Ecto neural progenitor cell (in vitro differentiated cells): ENCODE measurements around the gene INPP4B.
"Not testable (repeated sequence)": the region's sequence is repeated elsewhere in the genome, so short reads cannot be mapped to it uniquely, and the experiment has no call there.

Experiments used
- DNase-seq: peaks from one replicate; pipeline ENCODE4 v3.0.0-alpha.2; 2018; ENCODE audit warnings: low spot score

INPP4B gene

GRCh38 chr4:142540483-142540804 lies 305.7 kb downstream of the INPP4B start:
- no peak for DNase-seq

- no peak for DNase-seq
Observed at GRCh38 chr4:142539796-142540482, 306.2 kb downstream of the INPP4B start.

GRCh38 chr4:142535009-142535408 lies 311.1 kb downstream of the INPP4B start:
- no peak for DNase-seq

GRCh38 chr4:142532054-142532453 lies 314.0 kb downstream of the INPP4B start:
- DNase-seq, result no peak

- no peak for DNase-seq
Observed at GRCh38 chr4:142530728-142531127, 315.4 kb downstream of the INPP4B start.

GRCh38 chr4:142528433-142528832 lies 317.7 kb downstream of the INPP4B start:
- DNase-seq, result no peak

GRCh38 chr4:142523111-142523510 lies 323.0 kb downstream of the INPP4B start:
- DNase-seq, result no peak

GRCh38 chr4:142519342-142519741 lies 326.8 kb downstream of the INPP4B start:
- DNase-seq, result no peak

GRCh38 chr4:142516686-142517526 lies 329.2 kb downstream of the INPP4B start:
- DNase-seq, result no peak

GRCh38 chr4:142512161-142512560 lies 333.9 kb downstream of the INPP4B start:
- no peak for DNase-seq

- no peak for DNase-seq
Observed at GRCh38 chr4:142509881-142510280, 336.2 kb downstream of the INPP4B start.

- DNase-seq, result not testable (repeated sequence)
Observed at GRCh38 chr4:142509381-142509780, 336.7 kb downstream of the INPP4B start.

GRCh38 chr4:142500966-142501365 lies 345.1 kb downstream of the INPP4B start:
- DNase-seq, result no peak

- no peak for DNase-seq
Observed at GRCh38 chr4:142497606-142498005, 348.5 kb downstream of the INPP4B start.

GRCh38 chr4:142493255-142494110 lies 352.6 kb downstream of the INPP4B start:
- DNase-seq, result no peak

GRCh38 chr4:142485452-142485851 lies 360.6 kb downstream of the INPP4B start:
- no peak for DNase-seq

GRCh38 chr4:142480244-142480643 lies 365.9 kb downstream of the INPP4B start:
- no peak for DNase-seq

GRCh38 chr4:142475663-142476062 lies 370.4 kb downstream of the INPP4B start:
- no peak for DNase-seq

GRCh38 chr4:142474398-142475087 lies 371.6 kb downstream of the INPP4B start:
- DNase-seq, result no peak

GRCh38 chr4:142473960-142474338 lies 372.2 kb downstream of the INPP4B start:
- DNase-seq, result no peak

GRCh38 chr4:142473218-142473959 lies 372.7 kb downstream of the INPP4B start:
- no peak for DNase-seq
